Sigmoid colon (tissue), 4 donors: ENCODE data around the gene SSTR5.

Experiments used
- CTCF ChIP-seq, 4 experiments: fragments of 450-650 bp in 3 of 4; fragments of 200-600 bp in 1 of 4; IDR thresholded peaks; one replicate each; pipeline ENCODE4 v1.5.1; 2016 to 2019; ENCODE audit warnings: antibody characterized with exemption in 4 of 4, mild to moderate bottlenecking in 3 of 4, moderate library complexity in 2 of 4
- POLR2AphosphoS5 ChIP-seq, 4 donors: sonication (generic); formaldehyde crosslinking; IDR thresholded peaks; one replicate each; pipeline ENCODE4 v1.6.1; 2017; ENCODE audit warnings: antibody characterized with exemption in 4 of 4

- TF ChIP-seq CTCF (IDR thresholded peaks at IDR 0.05) (no peak), POLR2AphosphoS5 (IDR thresholded peaks at IDR 0.05) (no peak)
Measured at GRCh38 chr16:1123525-1124230, 51.1 kb downstream of the SSTR5 start.
